Neural cell (in vitro differentiated cells): Measurements from ENCODE around the gene ATXN2L. TPM values are rescaled to one million over a fixed set of nuclear protein-coding genes. Genes with fewer than 3 reads are reported as not detected.
"Not testable (repeated sequence)": the region's sequence is repeated elsewhere in the genome, so short reads cannot be mapped to it uniquely, and the experiment has no call there.

Experiments
- H2AFZ ChIP-seq: fragments of 200-600, 300-800 bp; sonication (generic), shearing (Covaris generic); 2 replicates; pipeline ENCODE4 v1.6.0; 2014; ENCODE audit warnings: low read depth, mild to moderate bottlenecking, antibody characterized with exemption, low read length, moderate library complexity
- H3F3A ChIP-seq: fragments of 200-600 bp; shearing (Covaris generic); 2 replicates; pipeline ENCODE4 v1.6.1; 2016; ENCODE audit warnings: mild to moderate bottlenecking, moderate library complexity, mixed read lengths, antibody characterized with exemption, low read length; ENCODE audit not compliant: insufficient read depth, poor library complexity, severe bottlenecking
- H3K27ac ChIP-seq: fragments of 200-600, 300-800 bp; sonication (generic), shearing (Covaris generic); 2 replicates; pipeline ENCODE4 v1.5.1; 2014; ENCODE audit warnings: mild to moderate bottlenecking, low read length, moderate library complexity
- H3K27me3 ChIP-seq: fragments of 300-800, 200-600 bp; sonication (generic), shearing (Covaris generic); 2 replicates; pipeline ENCODE4 v1.6.0; 2014; ENCODE audit warnings: mild to moderate bottlenecking, low read depth, low read length, moderate library complexity; ENCODE audit not compliant: insufficient read depth
- H3K36me3 ChIP-seq: fragments of 300-800, 200-600 bp; sonication (generic), shearing (Covaris generic); 2 replicates; pipeline ENCODE4 v1.5.1; 2014; ENCODE audit warnings: mild to moderate bottlenecking, antibody characterized with exemption, low read length, moderate library complexity; ENCODE audit not compliant: insufficient read depth
- H3K4me2 ChIP-seq: fragments of 300-800, 200-600 bp; sonication (generic), shearing (Covaris generic); 2 replicates; pipeline ENCODE4 v1.6.0; 2014; ENCODE audit warnings: mild to moderate bottlenecking, low read length
- H3K4me3 ChIP-seq: fragments of 300-800, 200-600 bp; sonication (generic), shearing (Covaris generic); 2 replicates; pipeline ENCODE4 v1.5.1; 2014; ENCODE audit warnings: mild to moderate bottlenecking, low read length, moderate library complexity
- H3K79me2 ChIP-seq: fragments of 200-600 bp; shearing (Covaris generic); replicated peaks from 2 replicates; pipeline ENCODE4 v1.6.0; 2014; ENCODE audit warnings: mild to moderate bottlenecking, low read length, moderate library complexity; ENCODE audit not compliant: insufficient read depth
- H3K9ac ChIP-seq: fragments of 300-800, 200-600 bp; sonication (generic), shearing (Covaris generic); 2 replicates; pipeline ENCODE4 v1.6.1; 2016; ENCODE audit warnings: mild to moderate bottlenecking, low read length, mixed read lengths
- H3K9me2 ChIP-seq: fragments of 200-600 bp; shearing (Covaris generic); 2 replicates; pipeline ENCODE4 v1.6.1; 2016; ENCODE audit warnings: mild to moderate bottlenecking, low read length, mixed read lengths; ENCODE audit not compliant: insufficient read depth
- H3K9me3 ChIP-seq: fragments of 200-600, 300-800 bp; sonication (generic), shearing (Covaris generic); 2 replicates; pipeline ENCODE4 v1.6.1; 2016; ENCODE audit warnings: mild to moderate bottlenecking, mixed run types, low read length, moderate library complexity, mixed read lengths
- H4K20me1 ChIP-seq: fragments of 200-600 bp; shearing (Covaris generic); 2 replicates; pipeline ENCODE4 v1.6.1; 2016; ENCODE audit warnings: mild to moderate bottlenecking, mixed run types; ENCODE audit not compliant: insufficient read depth
- CTCF ChIP-seq: fragments of 450-650 bp; IDR thresholded peaks from 2 replicates; pipeline ENCODE4 v1.5.1; 2014; ENCODE audit warnings: antibody characterized with exemption, mild to moderate bottlenecking, moderate library complexity; ENCODE audit not compliant: poor library complexity, severe bottlenecking
- EP300 ChIP-seq: fragments of 450-650 bp; conservative IDR thresholded peaks from 2 replicates; pipeline ENCODE4 v1.6.1; 2014; ENCODE audit warnings: antibody characterized with exemption, mild to moderate bottlenecking, moderate library complexity; ENCODE audit not compliant: poor library complexity, severe bottlenecking
- EZH2 ChIP-seq: fragments of 200-600, 300-800 bp; shearing (Covaris generic), sonication (generic); IDR thresholded peaks from 2 replicates; pipeline ENCODE4 v1.6.1; 2014; ENCODE audit warnings: antibody characterized with exemption, low read length, borderline replicate concordance, mild to moderate bottlenecking; ENCODE audit not compliant: insufficient read depth, poor library complexity, severe bottlenecking
- MXI1 ChIP-seq: fragments of 450-650 bp; conservative IDR thresholded peaks from 2 replicates; pipeline ENCODE4 v1.6.1; 2014; ENCODE audit warnings: antibody characterized with exemption, mild to moderate bottlenecking; ENCODE audit not compliant: poor library complexity, severe bottlenecking
- POLR2AphosphoS5 ChIP-seq: IDR thresholded peaks from 2 replicates; pipeline ENCODE4 v1.6.1; 2012
- RAD21 ChIP-seq: fragments of 450-650 bp; conservative IDR thresholded peaks from 2 replicates; pipeline ENCODE4 v1.6.1; 2014; ENCODE audit warnings: antibody characterized with exemption, mild to moderate bottlenecking, moderate library complexity
- REST ChIP-seq: IDR thresholded peaks from 2 replicates; pipeline ENCODE4 v1.6.1; 2012; ENCODE audit warnings: borderline replicate concordance
- SMC3 ChIP-seq: fragments of 450-650 bp; conservative IDR thresholded peaks from 2 replicates; pipeline ENCODE4 v1.6.1; 2014; ENCODE audit warnings: antibody characterized with exemption, mild to moderate bottlenecking, moderate library complexity; ENCODE audit not compliant: poor library complexity
- TAF1 ChIP-seq: IDR thresholded peaks from 2 replicates; pipeline ENCODE4 v1.6.1; 2012; ENCODE audit warnings: low read depth
- polyA minus RNA-seq: library from RNA; depleted of rRNA, polyadenylated mRNA; stranded (reverse); fragments of >200 nt; gene quantifications from 2 replicates; pipeline ENCODE4 v1.2.3, GENCODE V29; 2014
- polyA plus RNA-seq: library from polyadenylated mRNA; depleted of rRNA; stranded (reverse); fragments of >200 nt; gene quantifications from 2 replicates; pipeline ENCODE4 v1.2.3, GENCODE V29; 2014

The ATXN2L gene
- 24.0 and 38.3 TPM in 2 replicates for polyA plus RNA-seq
- polyA minus RNA-seq = 55.3 and 65.4 TPM in 2 replicates

GRCh38 chr16:28822520-28823290, at the start of gene ATXN2L:
TSS of gene ATXN2L (plus strand) at chr16:28822999. CDS start at chr16:28823260, 261 bp downstream.
- no peaks in the 10 kb centered on the region for H3K9me3 ChIP-seq
- peak within 1 kb of the TSS; percentile 97 for H3K9ac ChIP-seq
- peaks cover 5% of the 10 kb centered on the region for H3F3A ChIP-seq
- peaks cover 37% of the 10 kb centered on the region for H3K79me2 ChIP-seq
- H3K27me3 ChIP-seq = no peaks in the 10 kb centered on the region
- H4K20me1 ChIP-seq = peaks cover 4% of the 10 kb centered on the region
- TF ChIP-seq REST (peak; percentile 88), TAF1 (peak; percentile 92), SMC3 (peak; percentile 48), EZH2 (no peak), RAD21 (no peak), POLR2AphosphoS5 (peak; percentile 97), CTCF (no peak), MXI1 (peak; percentile 84), EP300 (peak; percentile 80)
- H3K4me2 ChIP-seq = peak within 1 kb of the TSS; percentile 72
- H3K27ac ChIP-seq = peak within 1 kb of the TSS; percentile 97
- no peaks in the 10 kb centered on the region for H3K36me3 ChIP-seq
- peak within 1 kb of the TSS; percentile 87 for H2AFZ ChIP-seq
- no peaks in the 10 kb centered on the region for H3K9me2 ChIP-seq
- H3K4me3 ChIP-seq = peak within 1 kb of the TSS; percentile 70

- not testable (repeated sequence) for H3K27ac ChIP-seq, H3K27me3 ChIP-seq, H3K9me2 ChIP-seq, H3K4me3 ChIP-seq, H3K9me3 ChIP-seq, H3K4me2 ChIP-seq, H4K20me1 ChIP-seq, H3F3A ChIP-seq, H3K9ac ChIP-seq, H3K79me2 ChIP-seq, H2AFZ ChIP-seq, H3K36me3 ChIP-seq
These were observed 41.1 kb upstream of the ATXN2L start for GRCh38 chr16:28781697-28782096.

- H3K9ac ChIP-seq, H3F3A ChIP-seq, H3K4me2 ChIP-seq, H4K20me1 ChIP-seq, H3K4me3 ChIP-seq, H3K27ac ChIP-seq, H3K79me2 ChIP-seq, H2AFZ ChIP-seq, H3K9me2 ChIP-seq, H3K9me3 ChIP-seq, H3K27me3 ChIP-seq, H3K36me3 ChIP-seq: not testable (repeated sequence)
These were observed 40.4 kb upstream of the ATXN2L start for GRCh38 chr16:28782357-28782756.

- not testable (repeated sequence) for H3F3A ChIP-seq, H3K36me3 ChIP-seq, H3K9ac ChIP-seq, H3K79me2 ChIP-seq, H4K20me1 ChIP-seq, H2AFZ ChIP-seq, H3K9me3 ChIP-seq, H3K4me2 ChIP-seq, H3K4me3 ChIP-seq, H3K9me2 ChIP-seq, H3K27me3 ChIP-seq, H3K27ac ChIP-seq
These were observed 20.4 kb upstream of the ATXN2L start for GRCh38 chr16:28802235-28803019.
